Caki2 (cell line): ENCODE results near the gene CDX2. TPM values are rescaled to one million over a fixed set of nuclear protein-coding genes. Genes with fewer than 3 reads are reported as not detected.

Experiments
- DNase-seq: peaks from one replicate; pipeline ENCODE4 v3.0.0-alpha.2; 2015; ENCODE audit warnings: low read depth
- in situ Hi-C: cut with HindIII; loops from 2 replicates; pipeline ENCODE4 v1.10.0; 2016; ENCODE audit warnings: low sequenced_read_pairs, low pct_unique_long_range_greater_than_20kb, mixed read lengths
- total RNA-seq: library from RNA; depleted of rRNA; stranded (reverse); fragments of >200 nt; shearing (Covaris generic); gene quantifications from 2 replicates; pipeline ENCODE4 v1.2.3, GENCODE V29; 2014; ENCODE audit warnings: low replicate concordance; rRNA removed

Gene CDX2
- total RNA-seq, 1 experiment from 2014 or later: not detected

- in situ Hi-C loops: no loop called here
- DNase-seq: no peak
Measured at GRCh38 chr13:27921961-27922882, 46.9 kb downstream of the CDX2 start.

DNA sequence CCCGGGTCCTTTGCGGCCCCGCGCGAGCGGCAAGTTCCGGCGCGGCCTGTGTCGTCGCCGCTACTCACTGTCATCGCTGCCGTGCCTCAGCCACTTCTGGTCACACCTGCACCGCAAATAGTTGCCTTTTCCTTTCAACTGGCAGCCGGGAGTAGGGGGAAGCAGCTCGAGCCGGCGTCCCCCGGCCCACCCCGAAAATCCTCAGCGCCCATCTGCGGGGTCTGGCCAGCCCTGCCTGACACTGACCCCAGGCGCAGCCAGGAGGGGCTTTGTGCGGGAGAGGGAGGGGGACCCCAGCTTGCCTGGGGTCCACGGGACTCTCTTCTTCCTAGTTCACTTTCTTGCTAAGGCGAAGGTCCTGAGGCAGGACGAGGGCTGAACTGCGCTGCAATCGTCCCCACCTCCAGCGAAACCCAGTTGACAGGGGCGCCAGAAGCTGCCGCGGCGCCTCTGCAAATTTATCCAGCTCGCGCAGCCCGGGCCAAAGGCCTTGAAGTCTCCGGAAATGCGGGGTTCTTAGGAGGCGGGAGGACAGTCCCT lies 47.6 kb downstream of the CDX2 start:
- in situ Hi-C loops: no loop called here
- no peak for DNase-seq

DNA sequence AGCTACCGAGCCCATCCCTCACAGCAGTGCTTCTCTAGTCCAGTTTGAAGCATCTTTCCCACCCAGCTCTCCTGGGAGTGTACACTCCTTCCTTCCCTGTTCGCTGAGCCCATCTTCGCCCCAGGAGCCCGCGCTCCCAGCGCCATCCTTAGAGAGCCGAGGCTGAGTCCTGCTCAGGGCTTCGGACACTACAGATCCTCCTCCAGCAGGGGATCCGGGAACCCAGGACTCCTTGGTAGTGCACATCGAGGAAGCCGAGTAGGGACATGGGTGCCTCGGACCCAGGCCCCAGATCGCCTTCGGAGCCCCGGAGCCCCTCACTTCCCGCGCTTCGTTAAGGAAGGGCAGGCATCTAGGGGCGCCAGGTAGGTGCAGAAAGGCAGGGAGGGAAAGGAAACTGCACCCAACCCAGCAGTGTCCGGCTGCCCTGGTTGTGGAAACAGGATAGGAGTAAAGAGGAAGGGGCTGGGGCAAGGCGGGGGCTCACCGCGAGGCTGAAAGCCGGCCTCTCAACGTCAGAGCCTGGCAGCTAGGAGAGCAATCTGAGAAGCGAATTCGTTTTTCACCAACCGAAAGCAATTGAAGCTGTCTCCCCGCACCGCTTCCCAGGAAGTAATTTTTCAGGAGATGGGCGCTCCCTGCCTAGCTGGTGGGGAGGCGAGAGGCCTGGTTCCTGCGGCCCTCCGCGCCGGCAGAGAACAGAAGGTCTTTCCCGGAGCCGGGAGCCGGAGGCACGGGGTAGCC lies 48.3 kb downstream of the CDX2 start:
- in situ Hi-C loops: no loop called here
- DNase-seq: no peak

DNA sequence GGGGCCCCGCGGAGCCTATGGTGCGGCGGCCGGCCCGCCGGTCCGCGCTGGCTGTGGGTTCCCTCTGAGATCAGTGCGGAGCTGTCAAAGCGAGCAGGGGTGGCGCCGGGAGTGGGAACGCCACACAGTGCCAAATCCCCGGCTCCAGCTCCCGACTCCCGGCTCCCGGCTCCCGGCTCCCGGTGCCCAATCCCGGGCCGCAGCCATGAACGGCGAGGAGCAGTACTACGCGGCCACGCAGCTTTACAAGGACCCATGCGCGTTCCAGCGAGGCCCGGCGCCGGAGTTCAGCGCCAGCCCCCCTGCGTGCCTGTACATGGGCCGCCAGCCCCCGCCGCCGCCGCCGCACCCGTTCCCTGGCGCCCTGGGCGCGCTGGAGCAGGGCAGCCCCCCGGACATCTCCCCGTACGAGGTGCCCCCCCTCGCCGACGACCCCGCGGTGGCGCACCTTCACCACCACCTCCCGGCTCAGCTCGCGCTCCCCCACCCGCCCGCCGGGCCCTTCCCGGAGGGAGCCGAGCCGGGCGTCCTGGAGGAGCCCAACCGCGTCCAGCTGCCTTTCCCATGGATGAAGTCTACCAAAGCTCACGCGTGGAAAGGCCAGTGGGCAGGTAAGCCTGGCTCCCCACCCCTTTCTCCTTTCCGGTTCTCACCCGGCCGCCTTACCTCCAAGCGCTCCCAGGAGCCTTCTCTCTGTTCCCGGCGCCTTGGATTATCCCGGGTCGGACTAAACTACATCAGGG lies 49.0 kb downstream of the CDX2 start, which contains the start of gene PDX1:
TSS of gene PDX1 (plus strand) at position 67 of the 743 bp plus-strand sequence. CDS start at position 206, 139 bp downstream.
- in situ Hi-C loops: no loop called here
- DNase-seq: peak; percentile 25

GRCh38 chr13:27919659-27919933 lies 49.5 kb downstream of the CDX2 start:
- DNase-seq: no peak
- in situ Hi-C loops: no loop called here

GRCh38 chr13:27918918-27919658 lies 50.0 kb downstream of the CDX2 start:
- DNase-seq: no peak
- in situ Hi-C loops: no loop called here

- in situ Hi-C loops: no loop called here
- no peak for DNase-seq
Measured at GRCh38 chr13:27918041-27918917, 50.8 kb downstream of the CDX2 start.

DNA sequence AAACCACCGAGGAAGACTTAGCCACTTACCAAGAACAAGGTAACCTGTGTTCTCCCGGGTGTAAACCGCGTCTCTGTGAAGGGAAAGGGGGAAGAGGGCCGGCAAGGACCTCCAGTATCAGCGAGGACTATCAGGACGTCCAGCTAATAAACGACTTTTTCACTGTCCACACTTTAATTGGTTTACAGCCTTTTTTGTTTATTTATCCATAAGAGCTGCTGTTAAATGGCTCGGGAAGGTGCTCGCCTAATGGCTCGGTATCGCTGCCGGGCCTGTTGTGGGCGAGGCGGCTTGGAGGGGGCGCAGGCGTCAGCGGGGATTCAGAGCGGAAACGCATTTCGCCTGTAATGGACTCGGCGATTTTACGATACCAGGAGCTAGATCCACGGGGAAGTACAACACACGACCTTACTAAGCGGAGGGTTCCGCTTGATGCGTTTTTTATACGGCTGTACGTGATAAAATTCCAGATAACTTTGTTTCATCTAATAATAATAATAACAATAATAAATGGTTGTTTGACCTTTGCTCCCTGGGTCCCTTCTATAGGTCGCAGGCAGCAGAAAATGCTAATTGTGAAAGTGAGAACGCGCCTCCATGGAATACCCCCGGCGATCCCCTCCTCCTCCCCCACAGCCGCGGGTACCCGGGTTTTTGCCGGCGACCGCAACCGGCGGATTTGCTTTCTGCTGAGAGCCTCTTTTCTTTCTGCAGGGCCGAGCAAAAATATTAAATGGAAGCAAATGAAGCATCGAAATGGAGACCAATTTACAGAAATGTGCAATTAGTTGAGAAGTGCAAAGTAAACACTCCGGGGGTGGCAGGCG lies 51.8 kb downstream of the CDX2 start:
- no peak for DNase-seq
- in situ Hi-C loops: no loop called here

DNA sequence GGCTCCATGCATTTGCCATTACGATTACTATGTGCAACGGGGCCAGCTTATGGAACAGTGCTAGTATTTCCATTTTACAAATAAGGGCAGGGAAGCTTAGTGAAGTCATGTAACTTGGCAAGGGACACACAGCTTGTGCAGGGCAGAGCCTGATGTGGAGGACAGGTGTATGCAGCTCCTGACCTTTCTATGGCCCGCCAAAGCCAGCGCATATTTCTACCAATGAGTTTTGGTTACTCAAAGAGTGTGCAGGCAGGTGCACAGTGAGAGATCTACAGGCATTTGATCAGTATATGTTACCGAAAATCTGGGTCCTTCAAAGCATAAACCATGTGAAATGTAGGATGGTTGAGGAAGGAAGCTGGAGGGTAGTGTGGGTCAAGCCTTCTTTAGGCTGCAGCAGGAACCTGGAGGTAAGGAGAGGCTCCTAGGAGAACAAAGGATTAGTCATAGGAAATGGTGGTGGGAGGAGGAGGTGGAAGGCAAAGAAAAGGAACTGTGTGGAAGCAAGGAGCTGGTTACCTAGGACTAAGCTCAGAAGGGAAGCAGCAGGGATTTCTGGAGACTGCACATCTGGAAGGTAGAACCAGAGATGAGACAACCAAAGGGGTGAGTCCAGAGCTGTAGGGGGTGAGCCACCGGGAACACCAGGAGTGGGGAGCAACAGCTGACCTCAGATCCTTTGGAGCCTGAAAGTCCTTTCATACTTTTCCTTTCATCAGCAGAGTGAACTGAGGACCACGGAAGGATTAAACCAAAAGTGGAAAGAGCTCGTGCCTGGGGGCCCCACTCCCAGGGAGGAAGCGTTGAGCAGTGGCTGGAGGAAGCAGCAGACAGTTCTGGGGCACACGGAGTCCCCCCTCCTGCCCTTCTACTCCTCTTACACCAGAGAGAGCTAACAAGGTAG lies 53.6 kb downstream of the CDX2 start:
- in situ Hi-C loops: no loop called here
- DNase-seq: no peak

- no peak for DNase-seq
- in situ Hi-C loops: no loop called here
Measured at GRCh38 chr13:27913160-27913559, 56.0 kb downstream of the CDX2 start.

GRCh38 chr13:27911521-27911920 lies 57.6 kb downstream of the CDX2 start:
- no peak for DNase-seq
- in situ Hi-C loops: no loop called here

Other genes with a start within 250 kb of the CDX2 start
- gene GSX1, start 176.8 kb downstream of the CDX2 start, total RNA-seq: not detected in 2 replicates
- gene PDX1, start 49.3 kb downstream of the CDX2 start, total RNA-seq: not detected in 2 replicates
- gene URAD, start 19.4 kb upstream of the CDX2 start, total RNA-seq: not detected in 2 replicates
- 0.06 and 0.07 TPM in 2 replicates for gene FLT3, start 131.3 kb upstream of the CDX2 start, total RNA-seq
- gene PAN3, start 169.2 kb upstream of the CDX2 start, total RNA-seq: 5.7 and 11.6 TPM in 2 replicates